SK-N-SH (cell line): ENCODE measurements around the gene CERS1. TPM values are rescaled to one million over a fixed set of nuclear protein-coding genes. Genes with fewer than 3 reads are reported as not detected.

Source experiments
- CTCF ChIA-PET: fragments of 300-600, 350-600 bp; formaldehyde crosslinking; extraction: SDS; loops from one replicate; lab custom pipeline; 2021; lab: Yijun Ruan, JAX
- POLR2A ChIA-PET: fragments of 350-600 bp; sonication (Branson Sonifier 250); formaldehyde crosslinking; extraction: SDS; loops from one replicate; lab custom pipeline; 2020; ENCODE audit warnings: antibody characterized with exemption, inconsistent platforms; lab: Yijun Ruan, JAX
- DNase-seq: peaks from one replicate; pipeline ENCODE4 v3.0.0; 2012
- H2AFZ ChIP-seq: fragments of 200-600 bp; sonication (generic); 2 replicates; pipeline ENCODE4 v1.8.1; 2016; ENCODE audit warnings: antibody characterized with exemption, mild to moderate bottlenecking, low read depth
- H3F3A ChIP-seq: fragments of 200-600 bp; sonication (generic); replicated peaks from 2 replicates; pipeline ENCODE3; 2016; ENCODE audit warnings: antibody characterized with exemption, mild to moderate bottlenecking; ENCODE audit not compliant: insufficient read depth
- H3K27ac ChIP-seq, 2 experiments: fragments of 200-500 bp in 1 of 2; fragments of 200-600 bp in 1 of 2; sonication (Bioruptor generic) in 1 of 2; sonication (generic), shearing (Covaris generic) in 1 of 2; 2 replicates each; pipeline versions ENCODE4 v1.5.1 to v1.6.1; 2014 to 2016; ENCODE audit warnings: low read depth in 2 of 2, inconsistent platforms in 1 of 2, low read length in 1 of 2, mild to moderate bottlenecking in 1 of 2, mixed read lengths in 1 of 2
- H3K27me3 ChIP-seq: fragments of 200-600 bp; sonication (generic), shearing (Covaris generic); 2 replicates; pipeline ENCODE4 v1.6.1; 2016; ENCODE audit warnings: mixed run types; ENCODE audit not compliant: insufficient read depth
- H3K36me3 ChIP-seq, 2 experiments: fragments of 200-500 bp in 1 of 2; fragments of 200-600 bp in 1 of 2; sonication (Bioruptor generic) in 1 of 2; sonication (generic) in 1 of 2; replicated peaks in 1 of 2; 2 replicates each; pipeline versions ENCODE3 to v1.5.1; 2014 to 2016; ENCODE audit warnings: low read length in 1 of 2, mild to moderate bottlenecking in 1 of 2; ENCODE audit not compliant: insufficient read depth in 2 of 2, control insufficient read depth in 1 of 2
- H3K4me1 ChIP-seq, 2 experiments: fragments of 200-500 bp in 1 of 2; fragments of 200-600 bp in 1 of 2; sonication (Bioruptor generic) in 1 of 2; sonication (generic), shearing (Covaris generic) in 1 of 2; 2 replicates each; pipeline versions ENCODE4 v1.5.1 to v1.6.1; 2014 to 2016; ENCODE audit warnings: low read depth in 1 of 2, low read length in 1 of 2, mixed run types in 1 of 2; ENCODE audit not compliant: insufficient read depth in 2 of 2, control insufficient read depth in 1 of 2
- H3K4me2 ChIP-seq: fragments of 200-600 bp; sonication (generic), shearing (Covaris generic); 2 replicates; pipeline ENCODE4 v1.6.1; 2017; ENCODE audit warnings: mixed run types
- H3K4me3 ChIP-seq, 2 experiments: fragments of 200-500 bp in 1 of 2; fragments of 200-600 bp in 1 of 2; sonication (Bioruptor generic) in 1 of 2; sonication (generic), shearing (Covaris generic) in 1 of 2; 2 replicates each; pipeline versions ENCODE4 v1.5.1 to v1.8.1; 2014 to 2016; ENCODE audit warnings: low read depth in 2 of 2, inconsistent platforms in 1 of 2, low read length in 1 of 2, mild to moderate bottlenecking in 1 of 2, mixed read lengths in 1 of 2, moderate library complexity in 1 of 2
- H3K79me2 ChIP-seq: fragments of 200-600 bp; sonication (generic); 2 replicates; pipeline ENCODE4 v1.8.1; 2017; ENCODE audit warnings: mild to moderate bottlenecking; ENCODE audit not compliant: insufficient read depth
- H3K9ac ChIP-seq: fragments of 200-600 bp; sonication (generic); 2 replicates; pipeline ENCODE4 v1.6.1; 2017; ENCODE audit warnings: mixed run types
- H3K9me2 ChIP-seq: fragments of 200-600 bp; sonication (generic); 2 replicates; pipeline ENCODE4 v1.6.1; 2017; ENCODE audit warnings: mixed run types
- H3K9me3 ChIP-seq: fragments of 200-600 bp; sonication (generic); 2 replicates; pipeline ENCODE4 v1.6.1; 2017; ENCODE audit warnings: mixed run types, mild to moderate bottlenecking, moderate library complexity
- H4K20me1 ChIP-seq: fragments of 200-600 bp; sonication (generic); 2 replicates; pipeline ENCODE4 v1.6.1; 2017; ENCODE audit warnings: mild to moderate bottlenecking, mixed run types; ENCODE audit not compliant: insufficient read depth
- CHD2 ChIP-seq: fragments of 150-350 bp; IDR thresholded peaks from 2 replicates; pipeline ENCODE4 v1.6.1; 2018; ENCODE audit warnings: low read length; ENCODE audit not compliant: partially characterized antibody
- ELF1 ChIP-seq: IDR thresholded peaks from 2 replicates; pipeline ENCODE4 v1.4.0; 2012
- EZH2phosphoT487 ChIP-seq: fragments of 200-600 bp; sonication (generic); IDR thresholded peaks from 2 replicates; pipeline ENCODE4 v1.6.1; 2017; ENCODE audit warnings: low read depth, mixed run types, mild to moderate bottlenecking, antibody characterized with exemption, moderate library complexity, borderline replicate concordance
- FOSL2 ChIP-seq: IDR thresholded peaks from 2 replicates; pipeline ENCODE4 v1.4.0; 2012; ENCODE audit warnings: low read depth, mild to moderate bottlenecking, moderate library complexity, borderline replicate concordance
- FOXM1 ChIP-seq: IDR thresholded peaks from 2 replicates; pipeline ENCODE4 v1.4.0; 2012; ENCODE audit warnings: low read depth, mild to moderate bottlenecking
- IRF3 ChIP-seq: fragments of 150-350 bp; IDR thresholded peaks from 2 replicates; pipeline ENCODE4 v1.6.1; 2016; ENCODE audit warnings: mild to moderate bottlenecking, low read depth, low read length
- JUND ChIP-seq: IDR thresholded peaks from 2 replicates; pipeline ENCODE4 v1.4.0; 2012
- MAX ChIP-seq: IDR thresholded peaks from 2 replicates; pipeline ENCODE4 v1.4.0; 2012; ENCODE audit warnings: low read depth
- MXI1 ChIP-seq: IDR thresholded peaks from 2 replicates; pipeline ENCODE4 v1.6.1; 2012; ENCODE audit warnings: mild to moderate bottlenecking, low read depth, low read length, improper control_type of control experiment
- NFIC ChIP-seq: IDR thresholded peaks from 2 replicates; pipeline ENCODE4 v1.4.0; 2012; ENCODE audit warnings: borderline replicate concordance
- NRF1 ChIP-seq: IDR thresholded peaks from 2 replicates; pipeline ENCODE4 v1.6.1; 2012; ENCODE audit warnings: low read depth, mild to moderate bottlenecking, low read length
- RAD21 ChIP-seq: IDR thresholded peaks from 2 replicates; pipeline ENCODE4 v1.6.1; 2012; ENCODE audit warnings: mild to moderate bottlenecking, low read length
- RXRA ChIP-seq: IDR thresholded peaks from 2 replicates; pipeline ENCODE4 v1.4.0; 2012; ENCODE audit warnings: low read depth, mild to moderate bottlenecking, borderline replicate concordance
- SIN3A ChIP-seq: IDR thresholded peaks from 2 replicates; pipeline ENCODE4 v1.6.1; 2012; ENCODE audit warnings: low read depth, mild to moderate bottlenecking, low read length, moderate library complexity, borderline replicate concordance
- SMC3 ChIP-seq: IDR thresholded peaks from 2 replicates; pipeline ENCODE4 v1.6.1; 2012; ENCODE audit warnings: low read depth, low read length, improper control_type of control experiment
- TAF1 ChIP-seq: IDR thresholded peaks from 2 replicates; pipeline ENCODE4 v1.6.1; 2012; ENCODE audit warnings: low read depth, mild to moderate bottlenecking, low read length, moderate library complexity, borderline replicate concordance
- TCF12 ChIP-seq: IDR thresholded peaks from 2 replicates; pipeline ENCODE4 v1.4.0; 2012
- TEAD4 ChIP-seq: IDR thresholded peaks from 2 replicates; pipeline ENCODE4 v1.4.0; 2012; ENCODE audit warnings: mild to moderate bottlenecking, borderline replicate concordance; ENCODE audit not compliant: insufficient read depth
- USF2 ChIP-seq: fragments of 150-350 bp; IDR thresholded peaks from 2 replicates; pipeline ENCODE4 v1.6.1; 2017; ENCODE audit warnings: antibody characterized with exemption, low read length, low read depth, borderline replicate concordance
- YY1 ChIP-seq: IDR thresholded peaks from 2 replicates; pipeline ENCODE4 v1.4.0; 2012; ENCODE audit warnings: low read depth, mild to moderate bottlenecking
- ZBTB33 ChIP-seq: IDR thresholded peaks from 2 replicates; pipeline ENCODE4 v1.4.0; 2012; ENCODE audit warnings: low read depth, borderline replicate concordance
- WGBS: methylation state at CpG from one replicate; pipeline ENCODE4 v1.1.6; 2017; ENCODE audit warnings: low lambda C conversion rate; 5-methylcytosine and 5-hydroxymethylcytosine counted together
- polyA plus RNA-seq, 3 experiments: library from polyadenylated mRNA; depleted of rRNA; stranded (reverse); fragments of >200 nt; gene quantifications; 2 replicates each; pipeline ENCODE4 v1.2.3, GENCODE V29; 2012

The CERS1 gene
- polyA plus RNA-seq, 1 of the 3 experiments (the other 2 are of a cell fraction) = 7.3 TPM

- CTCF ChIA-PET = interaction anchor here (1.2 to 2.5 kb wide), 3 partner anchors 24 to 48 kb away, joined by 3 to 11 read pairs (median 7); partner anchors contain the start of genes CERS1, COPE and DDX49
Observed at GRCh38 chr19:18943465-18943864, 47.5 kb upstream of the CERS1 start.

GRCh38 chr19:18942692-18943091 lies 46.7 kb upstream of the CERS1 start:
- H3K9me3 ChIP-seq = no peaks in the 10 kb centered on the region
- no peak for DNase-seq
- no peaks in the 10 kb centered on the region for H3K27me3 ChIP-seq
- no peak overlapping the region for H3K4me2 ChIP-seq
- peaks cover 0 to 10% of the 10 kb centered on the region in 2 experiments; a peak in 1 of 4 replicates for H3K4me1 ChIP-seq
- no peaks in the 10 kb centered on the region for H3K9me2 ChIP-seq
- H3K36me3 ChIP-seq = peaks cover 3 to 9% of the 10 kb centered on the region in 2 experiments
- H3K9ac ChIP-seq = no peak overlapping the region
- no peak overlapping the region for H3K27ac ChIP-seq
- TF ChIP-seq SMC3 (no peak), TEAD4 (no peak), YY1 (no peak), NFIC (no peak), RXRA (no peak), CHD2 (no peak), TCF12 (no peak), IRF3 (no peak), FOSL2 (no peak), EZH2phosphoT487 (no peak), NRF1 (no peak), RAD21 (no peak), SIN3A (no peak), USF2 (no peak), MXI1 (no peak), ZBTB33 (no peak)
- H3K4me3 ChIP-seq = no peak overlapping the region
- POLR2A ChIA-PET = no interaction called here
- H2AFZ ChIP-seq = no peak overlapping the region
- 0 out of 2 replicates have a peak, but pooled peaks cover 5% of the 10 kb centered on the region for H4K20me1 ChIP-seq
- CTCF ChIA-PET = interaction anchor here (1.2 to 2.0 kb wide), 2 partner anchors 10 to 48 kb away, joined by 3 to 7 read pairs; partner anchors contain the start of gene CERS1
- peaks cover 31% of the 10 kb centered on the region for H3K79me2 ChIP-seq
- peaks cover 3% of the 10 kb centered on the region for H3F3A ChIP-seq
- WGBS = 91% methylated on average over 6 of the region's 6 CpGs

More at GRCh38 chr19:18943465-18943864, 47.5 kb upstream of the CERS1 start:
- Histone ChIP-seq H3K9ac (no peak overlapping the region), H3F3A (peaks cover 3% of the 10 kb centered on the region), H3K4me1 (peaks cover 0 to 10% of the 10 kb centered on the region in 2 experiments; a peak in 1 of 4 replicates), H3K4me3 (no peak overlapping the region), H2AFZ (no peak overlapping the region), H3K9me2 (no peaks in the 10 kb centered on the region), H3K9me3 (no peaks in the 10 kb centered on the region), H3K4me2 (no peak overlapping the region)
- WGBS = 75% methylated on average over 4 of the region's 4 CpGs
- TF ChIP-seq JUND (no peak), MAX (no peak), USF2 (no peak), CHD2 (no peak), NRF1 (no peak), TAF1 (no peak), FOXM1 (no peak), ELF1 (no peak)
- TF ChIP-seq, all 33 proteins: peak for 0
- Histone ChIP-seq H3K79me2 (peaks cover 23% of the 10 kb centered on the region), H3K27me3 (no peaks in the 10 kb centered on the region), H3K27ac (no peak overlapping the region), H4K20me1 (0 out of 2 replicates have a peak, but pooled peaks cover 5% of the 10 kb centered on the region), H3K36me3 (peaks cover 0 to under 1% of the 10 kb centered on the region in 2 experiments)
- DNase-seq = no peak
- POLR2A ChIA-PET = no interaction called here
